Suprapubic skin (tissue), 4 donors: ENCODE results near the gene HBZ. TPM values are rescaled to one million over a fixed set of nuclear protein-coding genes. Genes with fewer than 3 reads are reported as not detected.
"Not testable (repeated sequence)": the region's sequence is repeated elsewhere in the genome, so short reads cannot be mapped to it uniquely, and the experiment has no call there.

ENCODE experiments used
- DNase-seq, 2 donors: peaks; one replicate each; pipeline ENCODE4 v3.0.0-alpha.2; 2019; ENCODE audit warnings: low spot score in 2 of 2
- H3K27ac ChIP-seq: fragments of 200-600 bp; sonication (generic); one replicate; pipeline ENCODE4 v1.5.1; 2019
- H3K27me3 ChIP-seq: fragments of 200-600 bp; sonication (generic); one replicate; pipeline ENCODE4 v1.5.1; 2019
- H3K36me3 ChIP-seq: fragments of 200-600 bp; sonication (generic); one replicate; pipeline ENCODE4 v1.5.1; 2019
- H3K4me1 ChIP-seq: fragments of 200-600 bp; sonication (generic); one replicate; pipeline ENCODE4 v1.5.1; 2019
- H3K4me3 ChIP-seq: fragments of 200-600 bp; sonication (generic); one replicate; pipeline ENCODE4 v1.5.1; 2019; ENCODE audit warnings: mild to moderate bottlenecking
- H3K9me3 ChIP-seq: fragments of 200-600 bp; sonication (generic); one replicate; pipeline ENCODE4 v1.5.1; 2019
- EP300 ChIP-seq: sonication (generic); formaldehyde crosslinking; IDR thresholded peaks from one replicate; pipeline ENCODE4 v1.6.1; 2017; ENCODE audit warnings: antibody characterized with exemption
- POLR2A ChIP-seq, 2 donors: fragments of 450-650 bp; IDR thresholded peaks; one replicate each; pipeline ENCODE4 v1.6.1; 2017; ENCODE audit warnings: antibody characterized with exemption in 2 of 2, mild to moderate bottlenecking in 2 of 2, moderate library complexity in 2 of 2
- POLR2AphosphoS5 ChIP-seq, 3 donors: sonication (generic); formaldehyde crosslinking; IDR thresholded peaks; one replicate each; pipeline ENCODE4 v1.6.1; 2017; ENCODE audit warnings: antibody characterized with exemption in 3 of 3
- WGBS: methylation state at CpG from one replicate; pipeline ENCODE4 v1.1.5; 2018; 5-methylcytosine and 5-hydroxymethylcytosine counted together
- total RNA-seq, 4 donors: library from RNA; depleted of rRNA; stranded (reverse); fragments of >200 nt; gene quantifications; one replicate each; pipeline ENCODE4 v1.1.0, GENCODE V29; 2016
- TF ChIP-seq, protein P1 (sequence below), 2 donors: fragments of 200-600 bp in 1 of 2; fragments of 450-650 bp in 1 of 2; sonication (generic) in 1 of 2; IDR thresholded peaks; one replicate each; pipeline ENCODE4 v1.5.1; 2016 to 2019; ENCODE audit warnings: antibody characterized with exemption in 2 of 2, mild to moderate bottlenecking in 1 of 2, moderate library complexity in 1 of 2

Gene HBZ
- total RNA-seq, 4 donors from 2014 or later = not detected

DNA sequence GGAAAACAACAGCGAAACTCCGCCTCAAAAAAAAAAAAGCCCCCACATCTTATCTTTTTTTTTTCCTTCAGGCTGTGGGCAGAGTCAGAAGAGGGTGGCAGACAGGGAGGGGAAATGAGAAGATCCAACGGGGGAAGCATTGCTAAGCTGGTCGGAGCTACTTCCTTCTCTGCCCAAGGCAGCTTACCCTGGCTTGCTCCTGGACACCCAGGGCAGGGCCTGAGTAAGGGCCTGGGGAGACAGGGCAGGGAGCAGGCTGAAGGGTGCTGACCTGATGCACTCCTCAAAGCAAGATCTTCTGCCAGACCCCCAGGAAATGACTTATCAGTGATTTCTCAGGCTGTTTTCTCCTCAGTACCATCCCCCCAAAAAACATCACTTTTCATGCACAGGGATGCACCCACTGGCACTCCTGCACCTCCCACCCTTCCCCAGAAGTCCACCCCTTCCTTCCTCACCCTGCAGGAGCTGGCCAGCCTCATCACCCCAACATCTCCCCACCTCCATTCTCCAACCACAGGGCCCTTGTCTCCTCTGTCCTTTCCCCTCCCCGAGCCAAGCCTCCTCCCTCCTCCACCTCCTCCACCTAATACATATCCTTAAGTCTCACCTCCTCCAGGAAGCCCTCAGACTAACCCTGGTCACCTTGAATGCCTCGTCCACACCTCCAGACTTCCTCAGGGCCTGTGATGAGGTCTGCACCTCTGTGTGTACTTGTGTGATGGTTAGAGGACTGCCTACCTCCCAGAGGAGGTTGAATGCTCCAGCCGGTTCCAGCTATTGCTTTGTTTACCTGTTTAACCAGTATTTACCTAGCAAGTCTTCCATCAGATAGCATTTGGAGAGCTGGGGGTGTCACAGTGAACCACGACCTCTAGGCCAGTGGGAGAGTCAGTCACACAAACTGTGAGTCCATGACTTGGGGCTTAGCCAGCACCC is 22.8 kb downstream of the HBZ start:
- 32% methylated on average over 7 of the region's 8 CpGs for WGBS
- peaks cover 75% of the 10 kb centered on the region for H3K27me3 ChIP-seq

DNA sequence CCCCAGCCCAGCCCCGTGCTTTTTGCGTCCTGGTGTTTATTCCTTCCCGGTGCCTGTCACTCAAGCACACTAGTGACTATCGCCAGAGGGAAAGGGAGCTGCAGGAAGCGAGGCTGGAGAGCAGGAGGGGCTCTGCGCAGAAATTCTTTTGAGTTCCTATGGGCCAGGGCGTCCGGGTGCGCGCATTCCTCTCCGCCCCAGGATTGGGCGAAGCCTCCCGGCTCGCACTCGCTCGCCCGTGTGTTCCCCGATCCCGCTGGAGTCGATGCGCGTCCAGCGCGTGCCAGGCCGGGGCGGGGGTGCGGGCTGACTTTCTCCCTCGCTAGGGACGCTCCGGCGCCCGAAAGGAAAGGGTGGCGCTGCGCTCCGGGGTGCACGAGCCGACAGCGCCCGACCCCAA is 23.6 kb downstream of the HBZ start:
- H3K4me3 ChIP-seq, H3K9me3 ChIP-seq, DNase-seq, H3K27ac ChIP-seq, H3K36me3 ChIP-seq: not testable (repeated sequence)
- H3K4me1 ChIP-seq = peaks cover 24% of the 10 kb centered on the region
- no CpG with 5 or more reads among the region's 39 CpGs for WGBS
- H3K27me3 ChIP-seq = peaks cover 75% of the 10 kb centered on the region

More for the DNA sequence above, 22.8 kb downstream of the HBZ start:
- no peak for DNase-seq
- no peaks in the 10 kb centered on the region for H3K9me3 ChIP-seq
- H3K4me1 ChIP-seq = peaks cover 17% of the 10 kb centered on the region
- TF ChIP-seq EP300 (no peak), POLR2AphosphoS5 (IDR thresholded peaks at IDR 0.05) (no peak), POLR2A (IDR thresholded peaks at IDR 0.05) (no peak)
- TF ChIP-seq, protein P1, sequence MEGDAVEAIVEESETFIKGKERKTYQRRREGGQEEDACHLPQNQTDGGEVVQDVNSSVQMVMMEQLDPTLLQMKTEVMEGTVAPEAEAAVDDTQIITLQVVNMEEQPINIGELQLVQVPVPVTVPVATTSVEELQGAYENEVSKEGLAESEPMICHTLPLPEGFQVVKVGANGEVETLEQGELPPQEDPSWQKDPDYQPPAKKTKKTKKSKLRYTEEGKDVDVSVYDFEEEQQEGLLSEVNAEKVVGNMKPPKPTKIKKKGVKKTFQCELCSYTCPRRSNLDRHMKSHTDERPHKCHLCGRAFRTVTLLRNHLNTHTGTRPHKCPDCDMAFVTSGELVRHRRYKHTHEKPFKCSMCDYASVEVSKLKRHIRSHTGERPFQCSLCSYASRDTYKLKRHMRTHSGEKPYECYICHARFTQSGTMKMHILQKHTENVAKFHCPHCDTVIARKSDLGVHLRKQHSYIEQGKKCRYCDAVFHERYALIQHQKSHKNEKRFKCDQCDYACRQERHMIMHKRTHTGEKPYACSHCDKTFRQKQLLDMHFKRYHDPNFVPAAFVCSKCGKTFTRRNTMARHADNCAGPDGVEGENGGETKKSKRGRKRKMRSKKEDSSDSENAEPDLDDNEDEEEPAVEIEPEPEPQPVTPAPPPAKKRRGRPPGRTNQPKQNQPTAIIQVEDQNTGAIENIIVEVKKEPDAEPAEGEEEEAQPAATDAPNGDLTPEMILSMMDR (IDR thresholded peaks at IDR 0.05) = no peak
- no peak overlapping the region for H3K27ac ChIP-seq
- H3K4me3 ChIP-seq = no peak overlapping the region
- no peaks in the 10 kb centered on the region for H3K36me3 ChIP-seq

DNA sequence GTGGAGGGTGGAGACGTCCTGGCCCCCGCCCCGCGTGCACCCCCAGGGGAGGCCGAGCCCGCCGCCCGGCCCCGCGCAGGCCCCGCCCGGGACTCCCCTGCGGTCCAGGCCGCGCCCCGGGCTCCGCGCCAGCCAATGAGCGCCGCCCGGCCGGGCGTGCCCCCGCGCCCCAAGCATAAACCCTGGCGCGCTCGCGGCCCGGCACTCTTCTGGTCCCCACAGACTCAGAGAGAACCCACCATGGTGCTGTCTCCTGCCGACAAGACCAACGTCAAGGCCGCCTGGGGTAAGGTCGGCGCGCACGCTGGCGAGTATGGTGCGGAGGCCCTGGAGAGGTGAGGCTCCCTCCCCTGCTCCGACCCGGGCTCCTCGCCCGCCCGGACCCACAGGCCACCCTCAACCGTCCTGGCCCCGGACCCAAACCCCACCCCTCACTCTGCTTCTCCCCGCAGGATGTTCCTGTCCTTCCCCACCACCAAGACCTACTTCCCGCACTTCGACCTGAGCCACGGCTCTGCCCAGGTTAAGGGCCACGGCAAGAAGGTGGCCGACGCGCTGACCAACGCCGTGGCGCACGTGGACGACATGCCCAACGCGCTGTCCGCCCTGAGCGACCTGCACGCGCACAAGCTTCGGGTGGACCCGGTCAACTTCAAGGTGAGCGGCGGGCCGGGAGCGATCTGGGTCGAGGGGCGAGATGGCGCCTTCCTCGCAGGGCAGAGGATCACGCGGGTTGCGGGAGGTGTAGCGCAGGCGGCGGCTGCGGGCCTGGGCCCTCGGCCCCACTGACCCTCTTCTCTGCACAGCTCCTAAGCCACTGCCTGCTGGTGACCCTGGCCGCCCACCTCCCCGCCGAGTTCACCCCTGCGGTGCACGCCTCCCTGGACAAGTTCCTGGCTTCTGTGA is 24.3 kb downstream of the HBZ start, which contains the start of gene HBA1:
HBA1 (plus strand) TSS at position 204 of the 906 bp plus-strand sequence; CDS start at position 241, 37 bp downstream.
- H3K4me3 ChIP-seq, H3K36me3 ChIP-seq, DNase-seq, H3K27ac ChIP-seq, H3K9me3 ChIP-seq: not testable (repeated sequence)
- peaks cover 72% of the 10 kb centered on the region for H3K27me3 ChIP-seq
- H3K4me1 ChIP-seq = peaks cover 31% of the 10 kb centered on the region
- WGBS = no CpG with 5 or more reads among the region's 88 CpGs

DNA sequence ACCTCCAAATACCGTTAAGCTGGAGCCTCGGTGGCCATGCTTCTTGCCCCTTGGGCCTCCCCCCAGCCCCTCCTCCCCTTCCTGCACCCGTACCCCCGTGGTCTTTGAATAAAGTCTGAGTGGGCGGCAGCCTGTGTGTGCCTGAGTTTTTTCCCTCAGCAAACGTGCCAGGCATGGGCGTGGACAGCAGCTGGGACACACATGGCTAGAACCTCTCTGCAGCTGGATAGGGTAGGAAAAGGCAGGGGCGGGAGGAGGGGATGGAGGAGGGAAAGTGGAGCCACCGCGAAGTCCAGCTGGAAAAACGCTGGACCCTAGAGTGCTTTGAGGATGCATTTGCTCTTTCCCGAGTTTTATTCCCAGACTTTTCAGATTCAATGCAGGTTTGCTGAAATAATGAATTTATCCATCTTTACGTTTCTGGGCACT is 25.0 kb downstream of the HBZ start:
- Histone ChIP-seq H3K27ac (no peak overlapping the region), H3K4me3 (no peak overlapping the region), H3K4me1 (peaks cover 31% of the 10 kb centered on the region), H3K36me3 (no peaks in the 10 kb centered on the region), H3K27me3 (peaks cover 69% of the 10 kb centered on the region), H3K9me3 (no peaks in the 10 kb centered on the region)
- TF ChIP-seq, protein P1 (IDR thresholded peaks at IDR 0.05) = no peak
- TF ChIP-seq EP300 (no peak), POLR2A (IDR thresholded peaks at IDR 0.05) (no peak), POLR2AphosphoS5 (IDR thresholded peaks at IDR 0.05) (no peak)
- 4% methylated on average over 9 of the region's 13 CpGs for WGBS
- no peak for DNase-seq

DNA sequence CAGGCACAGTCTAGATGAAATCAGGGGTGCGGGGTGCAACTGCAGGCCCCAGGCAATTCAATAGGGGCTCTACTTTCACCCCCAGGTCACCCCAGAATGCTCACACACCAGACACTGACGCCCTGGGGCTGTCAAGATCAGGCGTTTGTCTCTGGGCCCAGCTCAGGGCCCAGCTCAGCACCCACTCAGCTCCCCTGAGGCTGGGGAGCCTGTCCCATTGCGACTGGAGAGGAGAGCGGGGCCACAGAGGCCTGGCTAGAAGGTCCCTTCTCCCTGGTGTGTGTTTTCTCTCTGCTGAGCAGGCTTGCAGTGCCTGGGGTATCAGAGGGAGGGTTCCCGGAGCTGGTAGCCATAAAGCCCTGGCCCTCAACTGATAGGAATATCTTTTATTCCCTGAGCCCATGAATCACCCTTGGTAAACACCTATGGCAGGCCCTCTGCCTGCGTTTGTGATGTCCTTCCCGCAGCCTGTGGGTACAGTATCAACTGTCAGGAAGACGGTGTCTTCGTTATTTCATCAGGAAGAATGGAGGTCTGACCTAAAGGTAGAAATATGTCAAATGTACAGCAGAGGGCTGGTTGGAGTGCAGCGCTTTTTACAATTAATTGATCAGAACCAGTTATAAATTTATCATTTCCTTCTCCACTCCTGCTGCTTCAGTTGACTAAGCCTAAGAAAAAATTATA is 25.7 kb downstream of the HBZ start:
- H3K4me3 ChIP-seq = no peak overlapping the region
- TF ChIP-seq, protein P1 (IDR thresholded peaks at IDR 0.05) = no peak
- TF ChIP-seq EP300 = no peak
- TF ChIP-seq POLR2AphosphoS5 (IDR thresholded peaks at IDR 0.05) = no peak
- no peak for TF ChIP-seq POLR2A (IDR thresholded peaks at IDR 0.05)

More for the DNA sequence above, 25.7 kb downstream of the HBZ start:
- Histone ChIP-seq H3K4me1 (peaks cover 31% of the 10 kb centered on the region), H3K9me3 (no peaks in the 10 kb centered on the region), H3K27ac (no peak overlapping the region), H3K27me3 (peaks cover 68% of the 10 kb centered on the region), H3K36me3 (no peaks in the 10 kb centered on the region)
- DNase-seq = no peak
- WGBS = 64% methylated on average over 9 of the region's 11 CpGs
